Measurements from ENCODE around the gene RGMA. TPM values are rescaled to one million over a fixed set of nuclear protein-coding genes. Genes with fewer than 3 reads are reported as not detected.

RGMA gene
- total and polyA plus RNA-seq, 2 of the 8 experiments (the other 6 are each of a cell fraction or from before 2014, with no cell fraction given) = 19.9 to 39.8 TPM

- peaks cover 3% of the 10 kb centered on the region in 2 experiments for H4K20me1 ChIP-seq (replicated peaks in 1 of 2; ENCODE audit: control insufficient read depth in 1 of 2, insufficient read depth in 2 of 2, low read length in 2 of 2)
- no peaks in the 10 kb centered on the region for H3K4me1 ChIP-seq (replicated peaks in 1 of 4; ENCODE audit: control insufficient read depth in 3 of 4, insufficient read depth in 4 of 4, low read length in 3 of 4)
- H4K8ac ChIP-seq (ENCODE audit: extremely low read depth, insufficient read depth, low read length) = no peak overlapping the region
- H3K79me2 ChIP-seq (ENCODE audit: control insufficient read depth in 1 of 2, insufficient read depth in 2 of 2, low read length in 2 of 2) = no peaks in the 10 kb centered on the region
- no peak overlapping the region for H2BK5ac ChIP-seq (ENCODE audit: low read depth, low read length)
- FAIRE-seq (no peak), DNase-seq (ENCODE audit: low read depth in 1 of 2, low spot score in 2 of 2) (no peak)
- H2BK15ac ChIP-seq (ENCODE audit: low read length) = no peak overlapping the region
- no peak overlapping the region for H4K91ac ChIP-seq (replicated peaks; ENCODE audit: insufficient read length, low read length)
- no peak overlapping the region for H3K23ac ChIP-seq (ENCODE audit: insufficient read length)
- WGBS, 2 experiments (ENCODE audit: extremely low coverage in 1 of 2, insufficient coverage in 1 of 2, insufficient read length in 1 of 2, insufficient replicate concordance in 2 of 2, low coverage in 1 of 2, low lambda C conversion rate in 2 of 2, missing lambda C conversion rate in 1 of 2) = 100% methylated on average over 1 of the region's 1 CpG; no CpG with 5 or more reads in 1 of the 2 experiments
- no peaks in the 10 kb centered on the region; the same call in 1 of the 2 replicates for H3K79me1 ChIP-seq (ENCODE audit: low read depth, low read length)
- no peak overlapping the region for H2BK12ac ChIP-seq (ENCODE audit: low read depth, low read length)
- TF ChIP-seq RFX5 (IDR thresholded peaks at IDR 0.05; ENCODE audit: borderline replicate concordance, low read depth, low read length) = no peak
- peak; percentile 19; the same call in 1 of the 2 replicates for TF ChIP-seq POLR2AphosphoS5 (IDR thresholded peaks at IDR 0.05; ENCODE audit: low read depth, low read length)
- no peak overlapping the region for H3K27ac ChIP-seq (ENCODE audit: low read depth, low read length)
- H3K4me2 ChIP-seq (ENCODE audit: insufficient read depth in 1 of 2, low read depth in 2 of 2, low read length in 2 of 2) = no peak overlapping the region
- H2AK5ac ChIP-seq (ENCODE audit: low read depth, low read length) = no peak overlapping the region
- ChIA-PET CTCF (ENCODE audit: partially characterized antibody) (interaction anchor here (0.7 to 2.1 kb wide), 3 partner anchors 18 to 215 kb away, joined by 3 to 6 read pairs (median 4); no protein-coding TSS in a partner anchor), POLR2A (ENCODE audit: partially characterized antibody) (no interaction called here)
- H3K23me2 ChIP-seq (ENCODE audit: low read depth, low read length) = no peaks in the 10 kb centered on the region
- no peaks in the 10 kb centered on the region for H3K9me3 ChIP-seq (ENCODE audit: insufficient read depth in 2 of 2, low read depth in 1 of 2, low read length in 1 of 2)
- H2BK20ac ChIP-seq (ENCODE audit: low read length) = no peak overlapping the region
- no peak overlapping the region for H2BK120ac ChIP-seq (replicated peaks; ENCODE audit: low read depth, low read length)
- no peak overlapping the region for H3K14ac ChIP-seq (ENCODE audit: insufficient read length)
- no peak overlapping the region for H4K5ac ChIP-seq (ENCODE audit: insufficient read length, low read depth, low read length)
- no peak overlapping the region for H3K56ac ChIP-seq (replicated peaks; ENCODE audit: insufficient read length, low read depth, low read length)
- H3K9ac ChIP-seq (replicated peaks in 1 of 4; ENCODE audit: extremely low read depth in 1 of 4, low read depth in 3 of 4, low read length in 3 of 4) = no peak overlapping the region
- no peak overlapping the region for H2AFZ ChIP-seq (ENCODE audit: low read length)
- peaks cover 56 to 97% (median 87%) of the 10 kb centered on the region in 4 experiments for H3K36me3 ChIP-seq (ENCODE audit: control insufficient read depth in 2 of 4, insufficient read depth in 4 of 4, low read length in 3 of 4)
- no peaks in the 10 kb centered on the region for H3K27me3 ChIP-seq (replicated peaks in 1 of 4; ENCODE audit: control insufficient read depth in 3 of 4, extremely low read depth in 1 of 4, insufficient read depth in 3 of 4, low read length in 3 of 4)
- H3K4ac ChIP-seq (replicated peaks; ENCODE audit: insufficient read length, low read depth, low read length) = no peak overlapping the region
- no peak overlapping the region for H3K4me3 ChIP-seq (ENCODE audit: extremely low read depth in 1 of 4, insufficient read depth in 2 of 4, low read depth in 3 of 4, low read length in 4 of 4)
- no peak overlapping the region for H3K18ac ChIP-seq (ENCODE audit: extremely low read depth, low read length)
Observed at GRCh38 chr15:93012786-93013185, 76.2 kb downstream of the RGMA start.

Data from H1 (cell line).